Superior temporal gyrus (tissue), 1 donor: ENCODE measurements around the gene GARIN6.
"Not testable (repeated sequence)": the region's sequence is repeated elsewhere in the genome, so short reads cannot be mapped to it uniquely, and the experiment has no call there.

ENCODE experiments used
- DNase-seq: peaks from one replicate; pipeline ENCODE4 v3.0.0-alpha.2; 2016; ENCODE audit errors: extremely low spot score

Gene GARIN6

GRCh38 chr12:99647453-99647852, at the start of gene GARIN6:
Gene GARIN6 (plus strand): TSS chr12:99647753. CDS start chr12:99648175, 422 bp downstream.
- DNase-seq: no peak

GRCh38 chr12:99598785-99599184, 48.8 kb upstream of the GARIN6 start:
- no peak for DNase-seq

GRCh38 chr12:99600388-99600787, 47.2 kb upstream of the GARIN6 start:
- DNase-seq: no peak

GRCh38 chr12:99609455-99610181, 37.9 kb upstream of the GARIN6 start:
- DNase-seq: no peak

GRCh38 chr12:99611117-99611516, 36.4 kb upstream of the GARIN6 start:
- DNase-seq: no peak

GRCh38 chr12:99611599-99611998, 36.0 kb upstream of the GARIN6 start:
- DNase-seq: no peak

GRCh38 chr12:99618657-99619056, 28.9 kb upstream of the GARIN6 start:
- no peak for DNase-seq

GRCh38 chr12:99619389-99620158, 28.0 kb upstream of the GARIN6 start:
- DNase-seq: no peak

GRCh38 chr12:99620159-99620479, 27.4 kb upstream of the GARIN6 start:
- DNase-seq: no peak

GRCh38 chr12:99624591-99624990, 23.0 kb upstream of the GARIN6 start:
- DNase-seq: not testable (repeated sequence)

GRCh38 chr12:99627459-99627858, 20.1 kb upstream of the GARIN6 start:
- DNase-seq: no peak

GRCh38 chr12:99644629-99645028, 2.9 kb upstream of the GARIN6 start:
- DNase-seq: no peak

- no peak for DNase-seq
Observed at GRCh38 chr12:99648183-99648582, 630 bp downstream of the GARIN6 start.

GRCh38 chr12:99649551-99649950, 2.0 kb downstream of the GARIN6 start:
- DNase-seq: no peak

- DNase-seq: peak; percentile 50
Observed at GRCh38 chr12:99658671-99659349, 11.3 kb downstream of the GARIN6 start.

- no peak for DNase-seq
Observed at GRCh38 chr12:99670635-99671034, 23.1 kb downstream of the GARIN6 start.

- DNase-seq: no peak
Observed at GRCh38 chr12:99680276-99680675, 32.7 kb downstream of the GARIN6 start.

- no peak for DNase-seq
Observed at GRCh38 chr12:99686142-99686541, 38.6 kb downstream of the GARIN6 start.

- DNase-seq: no peak
Observed at GRCh38 chr12:99695050-99695449, 47.5 kb downstream of the GARIN6 start.
